ENCODE measurements around the gene F8A2.
A peak's percentile ranks its signal among the peaks of the same experiment; 100 is the strongest.
"Not testable (repeated sequence)": the region's sequence is repeated elsewhere in the genome, so short reads cannot be mapped to it uniquely, and the experiment has no call there.

The F8A2 gene

DNA sequence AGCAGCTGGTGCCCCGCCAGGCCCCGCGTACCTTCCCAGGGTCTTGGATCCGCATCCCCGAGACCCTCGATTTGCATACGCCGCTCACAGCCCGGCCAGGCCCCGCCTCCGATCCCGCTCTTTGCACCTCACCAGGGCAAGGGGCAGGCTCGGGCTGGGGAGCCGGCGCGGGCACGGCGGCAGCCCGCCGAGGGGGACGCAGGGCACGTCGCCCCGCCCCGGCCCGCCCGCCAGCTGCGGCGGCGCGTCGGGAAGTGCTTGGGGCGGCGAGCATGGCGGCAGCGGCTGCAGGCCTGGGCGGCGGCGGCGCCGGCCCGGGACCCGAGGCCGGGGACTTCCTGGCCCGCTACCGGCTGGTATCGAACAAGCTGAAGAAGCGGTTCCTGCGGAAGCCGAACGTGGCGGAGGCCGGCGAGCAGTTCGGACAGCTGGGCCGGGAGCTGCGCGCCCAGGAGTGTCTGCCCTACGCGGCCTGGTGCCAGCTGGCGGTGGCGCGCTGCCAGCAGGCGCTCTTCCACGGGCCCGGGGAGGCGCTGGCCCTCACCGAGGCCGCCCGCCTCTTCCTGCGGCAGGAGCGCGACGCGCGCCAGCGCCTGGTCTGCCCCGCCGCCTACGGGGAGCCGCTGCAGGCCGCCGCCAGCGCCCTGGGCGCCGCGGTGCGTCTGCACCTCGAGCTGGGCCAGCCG, at the start of gene F8A2:
TSS of gene F8A2 (plus strand) at position 253 of the 686 bp plus-strand sequence. CDS start at position 273, 20 bp downstream.
- DNase-seq, result not testable (repeated sequence)

- no peak for DNase-seq
These were observed 48.3 kb upstream of the F8A2 start for GRCh38 chrX:155333544-155334100.

DNA sequence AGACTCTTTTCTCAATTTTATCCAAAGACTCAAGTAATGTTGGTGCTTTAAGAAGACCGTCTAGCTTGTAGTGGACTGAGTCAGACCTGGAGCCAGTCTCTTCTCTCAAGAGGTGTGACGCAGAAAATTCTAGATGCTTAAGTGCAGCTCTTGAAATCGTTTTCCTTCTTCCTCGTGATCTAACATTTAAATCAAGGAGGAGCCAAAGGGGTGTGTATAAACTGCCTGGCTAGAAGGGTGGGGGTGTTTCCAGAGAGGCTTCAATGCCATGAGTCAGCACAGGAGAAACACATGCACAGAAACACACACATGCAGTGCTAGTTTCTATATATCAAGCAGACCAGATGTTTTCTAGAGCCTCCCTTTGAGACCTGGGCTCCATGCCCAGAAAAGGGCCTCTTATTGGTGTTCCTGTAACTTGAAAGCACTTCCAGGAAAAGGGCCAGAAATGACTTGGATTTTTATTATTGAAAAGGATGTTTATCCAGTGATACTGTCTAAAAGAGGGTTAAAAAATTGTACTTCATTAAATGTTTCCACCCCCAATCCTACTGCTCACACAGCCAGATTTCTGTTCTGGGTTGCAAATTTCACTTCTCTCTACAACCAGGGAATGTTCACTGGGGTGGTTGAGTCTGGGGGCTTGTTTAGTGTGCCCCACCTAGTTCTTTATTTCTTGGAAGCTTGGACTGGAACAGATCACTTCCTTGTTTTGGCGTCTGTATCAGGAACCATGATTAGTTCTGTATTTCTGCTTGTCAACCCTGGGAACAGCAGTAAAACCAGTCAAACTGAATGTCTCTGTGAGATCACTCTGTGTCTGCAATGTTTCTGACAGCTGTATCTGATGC, 47.2 kb upstream of the F8A2 start, which contains the start of gene CLIC2:
TSS of gene CLIC2 (minus strand) at position 129 of the 851 bp plus-strand sequence. CDS start 187 bp downstream, outside the sequence.
- DNase-seq, result peak; percentile 9 to 10

DNA sequence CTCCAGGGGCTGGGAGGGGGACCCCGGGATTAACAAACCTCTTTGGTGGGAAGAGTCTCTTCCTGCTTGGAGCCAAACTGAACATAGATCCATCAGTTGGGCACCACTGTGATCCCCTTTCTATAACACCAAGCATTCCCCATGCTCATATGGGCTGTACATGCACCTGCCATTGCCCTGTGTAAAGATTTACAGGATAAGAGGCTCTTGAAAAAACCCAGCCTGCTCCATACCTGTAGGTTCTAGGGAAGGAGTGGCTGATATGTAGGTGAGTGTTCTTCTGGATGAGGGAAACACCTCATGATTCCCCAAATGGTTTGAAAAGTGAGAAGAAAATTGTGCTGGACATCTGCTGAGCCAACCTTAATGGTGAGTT, 46.6 kb upstream of the F8A2 start:
- not testable (repeated sequence) for DNase-seq

- not testable (repeated sequence) for DNase-seq
These were observed 36.2 kb upstream of the F8A2 start for GRCh38 chrX:155345689-155346088.

DNA sequence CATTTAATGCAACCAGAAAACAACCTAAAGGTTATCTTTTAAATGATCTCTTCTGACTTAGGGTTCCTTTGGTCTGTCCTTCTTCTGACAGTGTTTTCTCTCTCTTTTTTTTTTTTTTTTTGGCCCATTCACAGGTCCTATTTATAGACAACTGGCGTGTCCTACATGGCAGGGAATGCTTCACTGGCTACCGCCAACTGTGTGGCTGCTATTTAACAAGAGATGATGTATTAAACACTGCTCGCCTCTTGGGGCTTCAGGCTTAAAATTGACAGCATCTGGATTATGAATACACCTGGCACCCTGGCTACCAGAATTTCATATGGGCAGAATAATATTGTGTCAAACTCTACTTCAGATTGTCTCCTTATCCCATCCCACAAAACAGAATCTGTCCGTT, 32.4 kb upstream of the F8A2 start:
- not testable (repeated sequence) for DNase-seq

DNA sequence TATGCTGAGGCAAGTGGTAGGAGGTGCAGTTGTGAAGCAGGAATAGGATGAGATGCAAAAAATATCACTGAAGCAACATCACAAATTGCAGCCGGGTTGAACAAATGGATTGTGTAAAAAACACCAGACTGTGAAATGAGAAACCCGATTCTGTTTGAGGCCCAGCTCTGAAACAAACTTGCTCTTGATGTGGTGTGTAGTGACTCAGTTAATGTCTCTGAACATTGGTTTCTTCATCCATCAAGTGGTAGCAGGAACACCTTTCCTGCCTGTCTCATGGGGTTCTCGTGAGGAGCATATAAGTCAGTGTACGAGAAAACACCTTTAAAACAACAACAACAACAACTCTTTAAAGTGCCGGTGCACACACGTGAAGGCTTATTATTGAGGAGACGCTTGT, 18.2 kb upstream of the F8A2 start:
- DNase-seq, result not testable (repeated sequence)

GRCh38 chrX:155373777-155374458, 8.0 kb upstream of the F8A2 start:
- not testable (repeated sequence) for DNase-seq

GRCh38 chrX:155379802-155380201, 2.1 kb upstream of the F8A2 start:
- DNase-seq, result not testable (repeated sequence)

DNA sequence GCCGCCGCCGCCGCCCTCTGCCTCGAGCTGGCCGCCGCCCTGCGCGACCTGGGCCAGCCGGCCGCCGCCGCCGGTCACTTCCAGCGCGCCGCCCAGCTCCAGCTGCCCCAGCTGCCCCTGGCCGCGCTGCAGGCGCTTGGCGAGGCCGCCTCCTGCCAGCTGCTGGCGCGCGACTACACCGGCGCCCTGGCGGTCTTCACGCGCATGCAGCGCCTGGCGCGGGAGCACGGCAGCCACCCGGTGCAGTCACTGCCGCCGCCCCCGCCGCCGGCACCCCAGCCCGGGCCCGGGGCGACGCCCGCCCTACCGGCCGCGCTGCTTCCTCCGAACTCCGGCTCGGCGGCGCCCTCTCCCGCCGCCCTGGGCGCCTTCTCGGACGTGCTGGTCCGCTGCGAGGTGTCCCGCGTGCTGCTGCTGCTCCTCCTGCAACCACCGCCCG, 653 bp downstream of the F8A2 start:
- DNase-seq, result not testable (repeated sequence)

DNA sequence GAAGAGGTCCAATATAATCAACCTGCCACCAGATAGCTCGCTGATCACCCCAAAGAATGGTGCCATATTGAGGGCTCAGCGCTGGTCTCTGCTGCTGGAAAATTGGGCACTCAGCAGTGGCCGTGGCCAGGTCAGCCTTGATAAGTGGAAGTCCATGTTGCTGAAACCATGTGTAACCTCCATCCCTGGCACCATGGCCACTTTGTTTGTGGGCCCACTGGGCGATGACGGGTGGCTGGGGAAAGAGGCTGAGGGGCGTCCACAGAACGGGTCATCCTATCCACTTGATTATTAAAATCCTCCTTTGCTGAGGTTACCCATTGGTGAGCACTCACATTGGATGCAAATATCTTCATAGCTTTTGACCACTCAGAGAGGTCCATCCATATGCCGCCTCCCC, 7.7 kb downstream of the F8A2 start:
- DNase-seq, result no peak

DNA sequence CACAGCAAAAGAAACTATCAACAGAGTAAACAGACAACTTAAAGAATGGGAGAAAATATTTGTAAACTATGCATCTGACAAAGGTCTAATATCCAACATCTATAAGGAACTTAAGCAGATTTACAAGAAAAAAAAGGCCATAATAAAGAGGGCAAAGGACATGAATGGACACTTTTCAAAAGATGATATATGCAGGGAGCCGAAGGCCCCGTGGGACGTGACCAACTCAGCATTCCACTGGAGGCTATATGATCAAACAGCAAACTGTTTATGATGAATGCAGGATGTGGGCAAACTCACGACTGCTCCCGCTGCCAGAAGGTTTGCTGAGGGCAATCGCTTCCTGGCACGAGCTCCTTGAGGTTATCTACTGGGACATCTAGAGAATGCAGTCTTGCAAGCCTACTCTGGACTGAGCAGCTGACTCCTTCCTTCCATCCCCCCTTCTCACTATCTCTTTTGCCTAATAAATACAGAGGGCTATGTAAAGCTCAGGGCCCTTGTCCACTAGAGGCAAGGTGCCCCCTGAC, 12.9 kb downstream of the F8A2 start:
- peak in 1 of 2 donors; percentile 0 for DNase-seq

DNA sequence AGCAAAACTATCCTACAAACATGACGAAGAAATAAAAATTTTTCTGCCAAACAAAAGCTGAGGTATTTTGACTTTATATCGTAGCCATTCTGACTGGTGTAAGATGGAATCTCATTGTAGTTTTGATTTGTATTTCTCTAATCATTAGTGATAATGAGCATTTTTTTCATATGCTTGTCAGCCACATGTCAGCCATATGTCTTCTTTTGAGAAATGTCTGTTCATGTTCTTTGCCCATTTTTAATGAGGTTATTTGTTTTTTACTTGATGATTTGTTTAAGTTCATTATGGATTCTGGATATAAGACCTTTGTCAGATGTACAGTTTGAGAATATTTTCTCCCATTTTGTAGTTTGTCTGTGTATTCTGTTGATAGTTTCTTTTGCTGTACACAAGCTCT, 24.5 kb downstream of the F8A2 start:
- no peak for DNase-seq

- DNase-seq, result no peak
These were observed 35.9 kb downstream of the F8A2 start for GRCh38 chrX:155417769-155418168.
